Measurements from ENCODE around the gene SIGLEC1. TPM values are rescaled to one million over a fixed set of nuclear protein-coding genes. Genes with fewer than 3 reads are reported as not detected.

Gene SIGLEC1
- total RNA-seq, 1 donor from 2014 or later: 53.6 TPM

- Histone ChIP-seq H3K4me3 (no peak overlapping the region), H3K36me3 (no peaks in the 10 kb centered on the region), H3K27me3 (peaks cover 6% of the 10 kb centered on the region), H3K4me1 (peaks cover 4% of the 10 kb centered on the region), H3K9me3 (no peaks in the 10 kb centered on the region), H3K27ac (no peak overlapping the region)
- DNase-seq (peak; percentile 60), ATAC-seq (peak; percentile 54)
- intact Hi-C loops (cut with DNase I): no loop called here
- TF ChIP-seq CTCF (IDR thresholded peaks at IDR 0.05): peak; percentile 67
These were observed 3.9 kb upstream of the SIGLEC1 start for GRCh38 chr20:3716195-3716834.

DNA sequence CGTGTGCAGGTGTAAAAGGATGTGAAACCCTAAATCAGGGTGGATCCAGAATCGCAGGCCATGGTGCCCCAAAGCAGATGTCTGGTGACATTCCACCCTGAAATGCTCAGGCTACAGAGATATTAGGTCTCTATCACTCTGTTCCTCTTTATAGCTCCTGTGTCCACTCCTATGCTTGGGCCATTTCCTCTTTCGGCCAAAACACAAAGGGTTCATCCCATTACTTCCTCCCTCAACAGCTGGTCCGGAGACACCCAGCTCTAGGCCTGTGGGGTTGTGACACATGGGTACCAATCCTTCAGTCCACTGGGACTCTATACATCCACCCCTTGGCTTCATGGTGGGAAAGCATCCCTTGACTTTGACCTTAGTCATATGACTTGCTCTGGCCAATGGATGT, 1.7 kb upstream of the SIGLEC1 start:
- H3K9me3 ChIP-seq: no peaks in the 10 kb centered on the region
- H3K36me3 ChIP-seq: no peaks in the 10 kb centered on the region
- no peaks in the 10 kb centered on the region for H3K27me3 ChIP-seq
- no peak for DNase-seq
- H3K4me1 ChIP-seq: peaks cover 13% of the 10 kb centered on the region
- ATAC-seq: peak; percentile 73
- no peak for TF ChIP-seq CTCF (IDR thresholded peaks at IDR 0.05)
- no peak overlapping the region for H3K4me3 ChIP-seq
- H3K27ac ChIP-seq: no peak overlapping the region
- intact Hi-C loops (cut with DNase I): loop anchor here (5.0 kb wide), 1 partner anchor 37 kb away; no protein-coding TSS in a partner anchor

DNA sequence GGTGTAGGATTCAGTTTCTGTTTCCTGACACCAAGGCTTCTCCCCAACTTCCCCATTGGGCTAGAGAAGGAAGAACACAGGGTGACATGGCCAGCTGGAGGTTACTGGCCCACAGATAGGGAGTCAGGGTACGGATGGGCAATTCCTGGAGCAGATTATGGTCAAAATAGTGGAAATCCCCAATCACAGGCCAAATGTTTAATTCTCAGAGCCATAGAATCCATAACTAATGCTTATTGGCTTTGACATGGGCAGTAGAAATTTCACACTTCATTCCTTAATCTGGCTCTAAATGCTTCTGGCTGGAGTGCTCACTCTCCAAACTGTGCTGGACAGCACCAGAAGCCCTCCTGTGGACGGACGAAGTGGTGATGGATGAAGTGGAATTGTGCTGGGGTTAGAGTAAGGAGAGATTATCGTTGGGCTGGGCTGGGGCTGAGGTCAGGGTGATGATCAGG, 887 bp downstream of the SIGLEC1 start:
- Histone ChIP-seq H3K4me3 (peak overlapping the region; percentile 37), H3K9me3 (no peaks in the 10 kb centered on the region), H3K27ac (peak overlapping the region; percentile 37), H3K36me3 (no peaks in the 10 kb centered on the region), H3K27me3 (no peaks in the 10 kb centered on the region), H3K4me1 (peaks cover 13% of the 10 kb centered on the region)
- TF ChIP-seq CTCF (IDR thresholded peaks at IDR 0.05): no peak
- DNase-seq: peak; percentile 52
- ATAC-seq: peak; percentile 55
- intact Hi-C loops (cut with DNase I): loop anchor here (5.0 kb wide), 1 partner anchor 34 kb away; no protein-coding TSS in a partner anchor

GRCh38 chr20:3710703-3711483, 1.5 kb downstream of the SIGLEC1 start:
- intact Hi-C loops (cut with DNase I): loop anchor here (5.0 kb wide), 1 partner anchor 34 kb away; no protein-coding TSS in a partner anchor
- Histone ChIP-seq H3K9me3 (no peaks in the 10 kb centered on the region), H3K4me3 (peak overlapping the region; percentile 37), H3K27ac (peak overlapping the region; percentile 37), H3K36me3 (no peaks in the 10 kb centered on the region), H3K27me3 (no peaks in the 10 kb centered on the region), H3K4me1 (peaks cover 13% of the 10 kb centered on the region)
- DNase-seq: peak; percentile 86
- peak; percentile 99 for TF ChIP-seq CTCF (IDR thresholded peaks at IDR 0.05)
- ATAC-seq: peak; percentile 67

DNA sequence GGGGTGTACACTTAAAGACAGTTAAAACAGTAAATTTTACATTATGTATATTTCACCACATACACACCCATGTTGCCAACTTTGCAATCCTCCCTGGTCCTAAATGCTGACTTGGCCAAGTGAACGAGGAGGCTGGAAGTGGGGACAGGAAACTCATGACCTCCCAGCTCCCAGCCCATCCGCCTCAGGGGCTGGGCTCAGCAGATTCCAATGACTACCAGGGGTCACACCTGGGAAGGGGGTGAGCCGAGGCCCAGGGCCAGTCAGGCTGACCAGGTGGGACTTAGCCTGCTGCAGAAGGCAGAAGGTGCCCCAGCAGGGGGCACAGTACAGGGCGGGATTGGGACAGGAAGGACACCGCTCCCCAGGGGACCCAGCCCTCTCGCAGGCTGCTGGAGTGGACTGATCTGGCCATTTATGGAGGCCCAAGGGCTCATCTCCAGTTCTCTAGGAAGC, 2.4 kb downstream of the SIGLEC1 start:
- no peaks in the 10 kb centered on the region for H3K9me3 ChIP-seq
- no peak for TF ChIP-seq CTCF (IDR thresholded peaks at IDR 0.05)
- ATAC-seq (peak; percentile 1), DNase-seq (peak; percentile 66)
- intact Hi-C loops (cut with DNase I): loop anchor here (5.0 kb wide), 1 partner anchor 33 kb away; no protein-coding TSS in a partner anchor
- H3K4me1 ChIP-seq: peaks cover 13% of the 10 kb centered on the region
- no peak overlapping the region for H3K27ac ChIP-seq
- no peaks in the 10 kb centered on the region for H3K27me3 ChIP-seq
- H3K36me3 ChIP-seq: no peaks in the 10 kb centered on the region
- peak overlapping the region; percentile 37 for H3K4me3 ChIP-seq
